ENCODE results near the gene ADAM17. TPM values are rescaled to one million over a fixed set of nuclear protein-coding genes. Genes with fewer than 3 reads are reported as not detected.
A peak's percentile ranks its signal among the peaks of the same experiment; 100 is the strongest.

ADAM17 gene
- total and polyA plus RNA-seq, 2 of the 8 experiments (the other 6 are each of a cell fraction or from before 2014, with no cell fraction given): 6.5 to 23.5 TPM

DNA sequence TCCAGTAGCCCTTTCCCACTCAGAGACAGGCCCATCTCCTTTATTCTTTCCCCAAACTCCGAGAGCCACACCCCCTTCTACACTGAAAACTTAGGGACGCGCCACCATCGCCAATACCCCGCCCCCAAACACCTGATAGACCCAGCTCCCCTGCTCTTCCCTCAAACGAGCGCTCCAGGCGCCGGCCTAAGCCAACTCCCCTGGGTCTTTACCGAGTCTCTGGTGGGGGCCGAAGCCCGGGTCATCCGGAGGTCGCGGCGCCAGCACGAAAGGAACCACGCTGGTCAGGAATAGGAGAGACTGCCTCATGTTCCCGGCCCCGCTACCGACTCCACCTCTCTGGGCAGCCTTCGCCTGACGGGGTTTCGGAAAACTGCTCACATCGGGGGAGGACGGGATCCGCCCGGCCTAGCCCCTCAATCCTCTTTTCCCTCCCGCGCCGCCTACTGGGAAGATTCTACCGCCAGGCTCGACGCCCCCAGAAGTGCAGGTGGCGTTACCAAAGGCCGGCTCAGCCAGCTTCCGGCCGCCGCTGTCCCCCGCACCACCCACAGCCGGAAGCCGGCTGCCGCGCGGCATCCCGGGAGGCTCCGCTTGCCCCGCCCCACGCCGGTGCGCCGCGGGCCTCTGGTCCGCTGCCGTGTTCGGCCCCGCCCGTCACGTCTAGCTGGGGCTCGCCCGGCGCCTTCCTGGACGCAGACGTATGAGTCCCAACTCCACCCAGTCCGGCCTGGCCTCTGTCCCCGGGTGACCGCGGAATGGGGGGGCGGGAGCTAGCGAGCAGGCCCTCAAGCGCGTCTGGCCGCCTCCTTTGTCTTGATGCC is at the start of gene ADAM17 (continued):
- TF ChIP-seq, protein P1, sequence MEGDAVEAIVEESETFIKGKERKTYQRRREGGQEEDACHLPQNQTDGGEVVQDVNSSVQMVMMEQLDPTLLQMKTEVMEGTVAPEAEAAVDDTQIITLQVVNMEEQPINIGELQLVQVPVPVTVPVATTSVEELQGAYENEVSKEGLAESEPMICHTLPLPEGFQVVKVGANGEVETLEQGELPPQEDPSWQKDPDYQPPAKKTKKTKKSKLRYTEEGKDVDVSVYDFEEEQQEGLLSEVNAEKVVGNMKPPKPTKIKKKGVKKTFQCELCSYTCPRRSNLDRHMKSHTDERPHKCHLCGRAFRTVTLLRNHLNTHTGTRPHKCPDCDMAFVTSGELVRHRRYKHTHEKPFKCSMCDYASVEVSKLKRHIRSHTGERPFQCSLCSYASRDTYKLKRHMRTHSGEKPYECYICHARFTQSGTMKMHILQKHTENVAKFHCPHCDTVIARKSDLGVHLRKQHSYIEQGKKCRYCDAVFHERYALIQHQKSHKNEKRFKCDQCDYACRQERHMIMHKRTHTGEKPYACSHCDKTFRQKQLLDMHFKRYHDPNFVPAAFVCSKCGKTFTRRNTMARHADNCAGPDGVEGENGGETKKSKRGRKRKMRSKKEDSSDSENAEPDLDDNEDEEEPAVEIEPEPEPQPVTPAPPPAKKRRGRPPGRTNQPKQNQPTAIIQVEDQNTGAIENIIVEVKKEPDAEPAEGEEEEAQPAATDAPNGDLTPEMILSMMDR (IDR thresholded peaks at IDR 0.05; ENCODE audit: control extremely low read depth in 1 of 3, insufficient read depth in 1 of 3, low read depth in 1 of 3, low read length in 3 of 3): peak; percentile 33 to 51 (median 40); a peak in 3 of 4 replicates
- TF ChIP-seq CHD1 (IDR thresholded peaks at IDR 0.05; ENCODE audit: low read depth, low read length): no peak

All from H1 (cell line).